Keratinocyte (primary cell): ENCODE results near the gene ZBTB20. TPM values are rescaled to one million over a fixed set of nuclear protein-coding genes. Genes with fewer than 3 reads are reported as not detected.
A peak's percentile ranks its signal among the peaks of the same experiment; 100 is the strongest.

Source experiments
- DNase-seq: peaks from one replicate; pipeline ENCODE4 v3.0.0-alpha.2; 2011; ENCODE audit warnings: low read depth, missing footprints, low spot score
- FAIRE-seq: peaks from 2 replicates; lab custom pipeline; 2011; peaks lifted over from hg19 to GRCh38; lab: Jason Lieb, UNC
- H2AFZ ChIP-seq: 2 replicates; pipeline ENCODE4 v1.6.0; 2012; ENCODE audit warnings: low read length, control low read depth, inconsistent platforms; ENCODE audit not compliant: control insufficient read depth
- H3K27ac ChIP-seq: 2 replicates; pipeline ENCODE4 v1.5.1; 2011; ENCODE audit warnings: low read length; ENCODE audit not compliant: control insufficient read depth, insufficient read depth
- H3K27me3 ChIP-seq: 3 replicates; pipeline ENCODE4 v1.6.0; 2011; ENCODE audit warnings: low read length; ENCODE audit not compliant: control insufficient read depth, insufficient read depth; ENCODE audit errors: extremely low read depth
- H3K36me3 ChIP-seq, 2 experiments: 2 replicates in 1 of 2; 3 replicates in 1 of 2; pipeline ENCODE4 v1.5.1; 2011; ENCODE audit warnings: low read length in 2 of 2, mild to moderate bottlenecking in 1 of 2; ENCODE audit not compliant: control insufficient read depth in 2 of 2, insufficient read depth in 2 of 2; ENCODE audit errors: extremely low read depth in 1 of 2
- H3K4me1 ChIP-seq: 3 replicates; pipeline ENCODE4 v1.5.1; 2011; ENCODE audit warnings: low read length; ENCODE audit not compliant: control insufficient read depth, insufficient read depth; ENCODE audit errors: extremely low read depth
- H3K4me2 ChIP-seq: 3 replicates; pipeline ENCODE4 v1.6.0; 2011; ENCODE audit warnings: low read depth, low read length; ENCODE audit not compliant: control insufficient read depth, insufficient read depth; ENCODE audit errors: extremely low read depth
- H3K4me3 ChIP-seq, 3 experiments: fragments of 200-600 bp in 1 of 3; sonication (generic) in 1 of 3; 2 replicates in 2 of 3; 3 replicates in 1 of 3; pipeline ENCODE4 v1.5.1; 2011 to 2016; ENCODE audit warnings: low read length in 3 of 3, mild to moderate bottlenecking in 3 of 3, control low read depth in 2 of 3, inconsistent platforms in 1 of 3, low read depth in 1 of 3, mixed read lengths in 1 of 3, mixed run types in 1 of 3, moderate library complexity in 1 of 3; ENCODE audit not compliant: control insufficient read depth in 2 of 3, insufficient read depth in 2 of 3; ENCODE audit errors: extremely low read depth in 1 of 3
- H3K79me2 ChIP-seq: 2 replicates; pipeline ENCODE4 v1.6.0; 2012; ENCODE audit warnings: low read length; ENCODE audit not compliant: control insufficient read depth, insufficient read depth
- H3K9ac ChIP-seq: 3 replicates; pipeline ENCODE4 v1.6.0; 2011; ENCODE audit warnings: low read length; ENCODE audit not compliant: control insufficient read depth, insufficient read depth; ENCODE audit errors: extremely low read depth
- H3K9me1 ChIP-seq: 3 replicates; pipeline ENCODE4 v1.6.0; 2011; ENCODE audit warnings: low read length; ENCODE audit not compliant: control insufficient read depth, insufficient read depth; ENCODE audit errors: extremely low read depth
- H3K9me3 ChIP-seq: 2 replicates; pipeline ENCODE4 v1.5.1; 2012; ENCODE audit warnings: low read depth, low read length; ENCODE audit not compliant: control insufficient read depth
- H4K20me1 ChIP-seq: 3 replicates; pipeline ENCODE4 v1.6.0; 2011; ENCODE audit warnings: low read length; ENCODE audit not compliant: control insufficient read depth, insufficient read depth; ENCODE audit errors: extremely low read depth
- CTCF ChIP-seq, 3 experiments: IDR thresholded peaks in 1 of 3; conservative IDR thresholded peaks in 1 of 3; optimal IDR thresholded peaks in 1 of 3; 2 replicates in 2 of 3; 3 replicates in 1 of 3; pipeline versions ENCODE3 to v1.5.1; 2011; ENCODE audit warnings: low read length in 3 of 3, mild to moderate bottlenecking in 3 of 3, moderate library complexity in 2 of 3, control low read depth in 1 of 3, inconsistent platforms in 1 of 3; ENCODE audit not compliant: insufficient read depth in 2 of 3; ENCODE audit errors: extremely low read depth in 1 of 3
- EZH2 ChIP-seq: IDR thresholded peaks from one replicate; pipeline ENCODE4 v1.6.1; 2012; ENCODE audit warnings: inconsistent platforms, mild to moderate bottlenecking, low read length, moderate library complexity
- dilution Hi-C: fragments of 300-500 bp; cut with MboI; formaldehyde crosslinking; loops from one replicate; pipeline ENCODE4 v1.7.0; 2020; ENCODE audit warnings: low sequenced_read_pairs; ENCODE audit not compliant: extremely low pct_ligation_motif_present
- polyA plus RNA-seq, 5 experiments: library from polyadenylated mRNA; depleted of rRNA in 3 of 5; stranded (reverse) in 3 of 5; stranded (forward) in 1 of 5; unstranded in 1 of 5; fragments of >200 nt; gene quantifications; 1 replicate in 1 of 5; 2 replicates in 3 of 5; 3 replicates in 1 of 5; pipeline versions ENCODE4 v1.2.1 to v1.2.3, GENCODE V29; 2011 to 2012; ENCODE audit warnings: missing spikeins in 2 of 5, low read depth in 1 of 5, low replicate concordance in 1 of 5

Gene ZBTB20
- polyA plus RNA-seq, 1 donor (not counting 4 experiments of a cell fraction or from before 2014, with no cell fraction given) = 0.52 TPM

- H3K27me3 ChIP-seq = no peaks in the 10 kb centered on the region
- H3K36me3 ChIP-seq = no peaks in the 10 kb centered on the region
- no peaks in the 10 kb centered on the region for H4K20me1 ChIP-seq
- dilution Hi-C loops = no loop called here
- no peaks in the 10 kb centered on the region for H3K9me3 ChIP-seq
- no peak for DNase-seq
- no peak overlapping the region for H2AFZ ChIP-seq
- no peak overlapping the region for H3K9ac ChIP-seq
- no peak overlapping the region for H3K4me2 ChIP-seq
- peak; percentile 58 for FAIRE-seq
- no peak overlapping the region for H3K27ac ChIP-seq
- TF ChIP-seq EZH2 (no peak), CTCF (optimal IDR thresholded peaks at IDR 0.05 in 1 of 3, IDR thresholded peaks at IDR 0.05 in 1 of 3, conservative IDR thresholded peaks at IDR 0.05 in 1 of 3; ENCODE audit: extremely low read depth in 1 of 3, insufficient read depth in 2 of 3, low read length in 3 of 3) (no peak)
- H3K4me1 ChIP-seq = peaks cover 6% of the 10 kb centered on the region
- no peaks in the 10 kb centered on the region for H3K9me1 ChIP-seq
- H3K4me3 ChIP-seq = no peak overlapping the region
- no peaks in the 10 kb centered on the region for H3K79me2 ChIP-seq
These were observed 305.6 kb downstream of the ZBTB20 start for GRCh38 chr3:114841515-114841914.

GRCh38 chr3:114839476-114839875 is 307.6 kb downstream of the ZBTB20 start:
- DNase-seq = no peak
- Histone ChIP-seq H3K36me3 (no peaks in the 10 kb centered on the region), H3K4me1 (peaks cover 6% of the 10 kb centered on the region), H4K20me1 (no peaks in the 10 kb centered on the region), H3K4me3 (no peak overlapping the region), H3K27me3 (no peaks in the 10 kb centered on the region), H3K27ac (no peak overlapping the region), H3K9me3 (no peaks in the 10 kb centered on the region), H3K9me1 (no peaks in the 10 kb centered on the region), H3K9ac (no peak overlapping the region), H2AFZ (no peak overlapping the region), H3K4me2 (no peak overlapping the region), H3K79me2 (no peaks in the 10 kb centered on the region)
- TF ChIP-seq CTCF (optimal IDR thresholded peaks at IDR 0.05 in 1 of 3, IDR thresholded peaks at IDR 0.05 in 1 of 3, conservative IDR thresholded peaks at IDR 0.05 in 1 of 3; ENCODE audit: extremely low read depth in 1 of 3, insufficient read depth in 2 of 3, low read length in 3 of 3) = no peak
- dilution Hi-C loops = no loop called here
- FAIRE-seq = no peak
